NCI-H1092 treated with DMSO at 0.1 percent for 48 hours (cell line): ENCODE results near the gene CD74.
A peak's percentile ranks its signal among the peaks of the same experiment; 100 is the strongest.

Experiments
- DNase-seq: peaks from one replicate; lab custom pipeline; 2025; lab: John Stamatoyannopoulos, UW

The CD74 gene

GRCh38 chr5:150358261-150359095 lies 54.2 kb downstream of the CD74 start:
- no peak for DNase-seq

DNA sequence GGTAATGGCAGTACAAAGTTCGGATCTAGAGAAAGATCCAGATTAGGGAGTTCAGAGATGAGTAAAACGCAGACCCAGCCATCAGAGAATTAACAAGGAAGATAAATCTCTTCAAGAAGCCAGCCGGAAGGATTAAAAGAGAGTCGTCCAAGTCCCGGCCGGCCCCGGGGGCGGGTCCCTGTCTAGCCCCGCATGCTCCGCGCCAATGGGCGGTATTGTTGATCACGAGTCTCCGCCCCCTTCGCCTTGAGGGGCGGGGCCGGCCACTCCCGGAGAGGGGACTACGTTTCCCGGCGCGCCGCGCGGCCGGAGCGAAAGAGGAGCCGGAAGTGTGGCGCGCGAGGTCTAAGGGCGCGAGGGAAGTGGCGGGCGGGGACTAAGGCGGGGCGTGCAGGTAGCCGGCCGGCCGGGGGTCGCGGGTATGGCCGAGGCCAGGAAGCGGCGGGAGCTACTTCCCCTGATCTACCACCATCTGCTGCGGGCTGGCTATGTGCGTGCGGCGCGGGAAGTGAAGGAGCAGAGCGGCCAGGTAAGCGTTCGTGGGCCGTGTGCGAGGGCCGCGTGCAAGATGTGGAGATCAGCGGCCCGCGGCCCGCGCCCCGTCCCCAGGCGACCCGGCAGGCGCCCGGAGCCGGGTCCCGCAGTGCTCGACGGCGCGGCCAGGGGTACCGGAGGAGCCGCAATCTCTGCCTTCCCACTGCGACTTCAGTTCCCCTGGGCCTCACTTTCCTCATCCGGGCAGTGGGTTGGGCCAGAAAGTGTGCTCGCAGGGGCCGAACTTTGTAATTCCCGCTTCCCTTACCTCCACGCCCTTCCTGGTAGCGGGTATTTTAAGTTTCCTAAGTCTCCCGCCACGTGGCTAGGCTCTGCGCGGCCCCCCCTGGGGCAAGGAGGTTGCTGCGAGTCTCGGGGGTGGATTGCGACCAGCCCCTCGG lies 55.1 kb downstream of the CD74 start, which contains the start of gene TCOF1:
Gene TCOF1 (plus strand): TSS at position 372 of the 935 bp plus-strand sequence. CDS start 50 bp downstream, at position 422.
- peak; percentile 86 for DNase-seq

DNA sequence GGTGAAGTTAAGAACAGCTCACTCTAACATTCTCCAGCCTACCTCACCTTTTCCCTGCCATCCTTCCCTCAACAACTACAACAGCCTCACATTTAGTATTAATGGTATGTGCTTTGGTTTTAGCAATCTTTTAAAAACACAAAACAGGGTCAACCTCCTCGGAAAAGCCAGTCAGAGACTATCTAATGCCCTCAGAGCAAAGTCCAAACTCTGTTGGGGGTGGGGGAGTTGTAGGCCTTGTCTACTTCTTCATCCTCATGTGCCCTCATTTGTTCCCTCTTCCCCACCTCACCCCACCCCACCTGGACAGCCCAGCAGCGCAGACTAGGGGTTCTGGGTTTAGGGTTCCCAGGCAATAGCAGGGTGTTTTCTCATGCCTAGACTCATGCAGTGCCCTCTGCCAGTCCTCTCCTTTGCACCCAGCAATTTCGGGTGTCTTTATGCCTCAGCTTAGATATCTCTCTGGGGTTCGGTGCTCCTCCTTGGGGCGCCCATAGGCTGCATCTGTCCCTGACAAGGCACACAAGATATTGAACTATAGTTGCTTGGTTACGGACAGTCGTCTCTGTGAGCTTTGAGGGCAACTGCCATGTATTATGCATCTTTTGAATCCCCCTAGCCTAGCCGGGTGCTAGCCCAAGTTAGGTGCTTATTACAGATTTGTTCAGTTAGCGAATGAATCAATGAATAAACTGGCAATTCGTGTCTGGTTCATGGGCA lies 56.0 kb downstream of the CD74 start:
- DNase-seq = no peak

- no peak for DNase-seq
Observed at GRCh38 chr5:150355791-150356190, 56.9 kb downstream of the CD74 start.

DNA sequence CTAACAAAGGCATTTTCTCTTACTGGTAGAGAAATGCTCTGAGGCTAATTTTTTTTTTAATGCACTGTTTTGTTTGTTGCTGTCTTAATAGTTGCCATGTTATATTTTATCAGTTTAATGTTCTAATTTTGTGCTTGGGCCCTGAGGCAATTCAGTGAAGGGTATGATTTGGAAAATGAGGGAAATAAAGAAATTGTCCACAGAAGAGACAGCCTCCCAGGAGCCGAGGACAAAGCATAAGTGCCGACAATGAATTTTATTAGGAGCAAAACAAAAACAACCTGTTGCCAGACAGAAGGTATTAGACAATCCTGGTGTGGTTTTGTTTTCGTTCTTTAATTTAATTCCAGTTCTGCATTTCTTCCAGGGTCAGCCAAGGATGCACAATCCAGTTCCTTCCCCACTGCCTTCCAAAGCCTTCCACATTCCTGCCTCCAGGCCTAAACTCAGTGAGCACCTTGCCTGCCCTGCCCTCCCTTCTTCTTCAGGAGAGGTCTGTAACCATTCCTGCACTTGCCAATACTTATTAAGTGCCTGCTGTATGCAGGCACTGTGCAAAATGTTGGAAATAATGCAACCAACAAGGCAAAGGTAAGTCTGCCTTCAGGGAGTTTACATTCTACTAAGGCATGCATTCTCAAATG lies 59.6 kb downstream of the CD74 start:
- DNase-seq = no peak

DNA sequence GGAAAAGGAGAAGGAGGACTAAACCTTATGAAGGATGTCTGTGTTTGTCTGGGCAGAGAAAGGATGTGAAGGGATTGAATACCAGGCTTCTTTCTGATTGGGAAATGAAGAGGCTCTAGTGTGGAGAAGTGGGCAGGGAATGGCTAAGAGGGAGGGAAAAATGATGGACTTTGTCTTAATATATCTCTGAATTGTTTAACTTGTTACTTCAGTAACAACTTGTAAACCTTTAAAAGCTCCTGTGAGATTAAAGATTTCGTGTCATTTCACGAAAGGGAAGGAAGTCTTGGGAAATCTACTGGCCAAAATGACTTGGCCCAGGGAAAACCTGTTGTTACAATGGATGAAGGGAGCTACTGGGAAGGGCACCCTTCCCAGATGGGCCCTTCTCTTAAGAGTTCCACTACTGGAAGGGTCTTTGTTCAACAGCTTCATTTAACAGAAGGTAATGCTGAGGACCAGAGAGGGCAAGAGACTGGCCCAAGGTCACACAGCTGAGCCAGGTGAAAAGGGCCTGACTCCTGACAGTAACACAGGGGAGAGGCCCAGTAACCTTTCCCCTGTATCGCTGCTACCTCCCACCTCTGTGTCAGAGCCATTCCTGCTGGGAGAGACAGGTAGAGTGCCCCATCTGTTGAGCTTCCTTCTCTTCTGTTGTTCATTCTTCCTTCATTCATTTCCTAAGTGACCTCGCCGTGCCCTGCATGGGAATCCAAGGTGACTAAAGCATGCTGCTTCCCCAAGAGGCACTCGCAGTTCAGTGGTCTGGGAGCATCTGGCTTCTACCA lies 60.3 kb downstream of the CD74 start:
- no peak for DNase-seq
